GM12872 (cell line): Measurements from ENCODE around the gene CELSR3.
A peak's percentile ranks its signal among the peaks of the same experiment; 100 is the strongest.

Source experiments
- CTCF ChIP-seq: IDR thresholded peaks from 3 replicates; pipeline ENCODE4 v1.5.1; 2011; ENCODE audit warnings: low read depth, mild to moderate bottlenecking, low read length, moderate library complexity; ENCODE audit not compliant: insufficient read depth

CELSR3 gene

GRCh38 chr3:48635222-48636021, 27.3 kb downstream of the CELSR3 start, which contains the start of gene SLC26A6:
Gene SLC26A6 (minus strand): TSS chr3:48635461. CDS start chr3:48635393, 68 bp downstream.
- TF ChIP-seq CTCF, result peak; percentile 86

- TF ChIP-seq CTCF, result no peak
Measured at GRCh38 chr3:48634661-48635221, 27.9 kb downstream of the CELSR3 start.

- no peak for TF ChIP-seq CTCF
Measured at GRCh38 chr3:48633743-48634142, 28.9 kb downstream of the CELSR3 start.

GRCh38 chr3:48633256-48633655, 29.4 kb downstream of the CELSR3 start:
- TF ChIP-seq CTCF, result no peak

- no peak for TF ChIP-seq CTCF
Measured at GRCh38 chr3:48631516-48632448, 30.9 kb downstream of the CELSR3 start.

GRCh38 chr3:48630833-48631232, 31.9 kb downstream of the CELSR3 start:
- no peak for TF ChIP-seq CTCF

- TF ChIP-seq CTCF, result no peak
Measured at GRCh38 chr3:48630407-48630806, 32.3 kb downstream of the CELSR3 start.
